ENCODE measurements around the gene ZNF518A. TPM values are rescaled to one million over a fixed set of nuclear protein-coding genes. Genes with fewer than 3 reads are reported as not detected.

ZNF518A gene
- total and polyA plus RNA-seq, 9 of the 15 experiments (the other 6 are each of a cell fraction or from before 2014, with no cell fraction given) = 6.3 to 30.0 (median 17.4) TPM

GRCh38 chr10:96090463-96090800 is 39.7 kb upstream of the ZNF518A start (continued):
- TF ChIP-seq ZNF639 (CRISPR knock-in tag; conservative IDR thresholded peaks at IDR 0.05 in 1 of 2, IDR thresholded peaks at IDR 0.05 in 1 of 2) (peak in 1 of 2 experiments; percentile 46; a peak in 1 of 4 replicates), ZNF778 (CRISPR knock-in tag; IDR thresholded peaks at IDR 0.05) (no peak), HDAC2 (IDR thresholded peaks at IDR 0.05) (no peak), MXI1 (IDR thresholded peaks at IDR 0.05; ENCODE audit: low read depth, low read length) (no peak), ZNF644 (tag; IDR thresholded peaks at IDR 0.05; ENCODE audit: low read depth) (0 out of 2 replicates have a peak, but pooled peaks have one; percentile 64), PTTG1 (tag; IDR thresholded peaks at IDR 0.05; ENCODE audit: low read depth) (peak; percentile 53; the same call in 1 of the 2 replicates), ETV5 (CRISPR knock-in tag; IDR thresholded peaks at IDR 0.05; ENCODE audit: low read depth) (no peak), ZFP30 (CRISPR knock-in tag; IDR thresholded peaks at IDR 0.05; ENCODE audit: borderline replicate concordance) (no peak), CBX3 (IDR thresholded peaks at IDR 0.05; ENCODE audit: borderline replicate concordance in 1 of 2, low read length in 2 of 2) (0 out of 3 replicates have a peak, but pooled peaks of 1 of the 2 experiments have one; percentile 3), ATF4 (CRISPR knock-in tag; IDR thresholded peaks at IDR 0.05) (no peak), KLF6 (CRISPR knock-in tag; IDR thresholded peaks at IDR 0.05; ENCODE audit: borderline replicate concordance) (0 out of 2 replicates have a peak, but pooled peaks have one; percentile 3)
- TF ChIP-seq, protein P1, sequence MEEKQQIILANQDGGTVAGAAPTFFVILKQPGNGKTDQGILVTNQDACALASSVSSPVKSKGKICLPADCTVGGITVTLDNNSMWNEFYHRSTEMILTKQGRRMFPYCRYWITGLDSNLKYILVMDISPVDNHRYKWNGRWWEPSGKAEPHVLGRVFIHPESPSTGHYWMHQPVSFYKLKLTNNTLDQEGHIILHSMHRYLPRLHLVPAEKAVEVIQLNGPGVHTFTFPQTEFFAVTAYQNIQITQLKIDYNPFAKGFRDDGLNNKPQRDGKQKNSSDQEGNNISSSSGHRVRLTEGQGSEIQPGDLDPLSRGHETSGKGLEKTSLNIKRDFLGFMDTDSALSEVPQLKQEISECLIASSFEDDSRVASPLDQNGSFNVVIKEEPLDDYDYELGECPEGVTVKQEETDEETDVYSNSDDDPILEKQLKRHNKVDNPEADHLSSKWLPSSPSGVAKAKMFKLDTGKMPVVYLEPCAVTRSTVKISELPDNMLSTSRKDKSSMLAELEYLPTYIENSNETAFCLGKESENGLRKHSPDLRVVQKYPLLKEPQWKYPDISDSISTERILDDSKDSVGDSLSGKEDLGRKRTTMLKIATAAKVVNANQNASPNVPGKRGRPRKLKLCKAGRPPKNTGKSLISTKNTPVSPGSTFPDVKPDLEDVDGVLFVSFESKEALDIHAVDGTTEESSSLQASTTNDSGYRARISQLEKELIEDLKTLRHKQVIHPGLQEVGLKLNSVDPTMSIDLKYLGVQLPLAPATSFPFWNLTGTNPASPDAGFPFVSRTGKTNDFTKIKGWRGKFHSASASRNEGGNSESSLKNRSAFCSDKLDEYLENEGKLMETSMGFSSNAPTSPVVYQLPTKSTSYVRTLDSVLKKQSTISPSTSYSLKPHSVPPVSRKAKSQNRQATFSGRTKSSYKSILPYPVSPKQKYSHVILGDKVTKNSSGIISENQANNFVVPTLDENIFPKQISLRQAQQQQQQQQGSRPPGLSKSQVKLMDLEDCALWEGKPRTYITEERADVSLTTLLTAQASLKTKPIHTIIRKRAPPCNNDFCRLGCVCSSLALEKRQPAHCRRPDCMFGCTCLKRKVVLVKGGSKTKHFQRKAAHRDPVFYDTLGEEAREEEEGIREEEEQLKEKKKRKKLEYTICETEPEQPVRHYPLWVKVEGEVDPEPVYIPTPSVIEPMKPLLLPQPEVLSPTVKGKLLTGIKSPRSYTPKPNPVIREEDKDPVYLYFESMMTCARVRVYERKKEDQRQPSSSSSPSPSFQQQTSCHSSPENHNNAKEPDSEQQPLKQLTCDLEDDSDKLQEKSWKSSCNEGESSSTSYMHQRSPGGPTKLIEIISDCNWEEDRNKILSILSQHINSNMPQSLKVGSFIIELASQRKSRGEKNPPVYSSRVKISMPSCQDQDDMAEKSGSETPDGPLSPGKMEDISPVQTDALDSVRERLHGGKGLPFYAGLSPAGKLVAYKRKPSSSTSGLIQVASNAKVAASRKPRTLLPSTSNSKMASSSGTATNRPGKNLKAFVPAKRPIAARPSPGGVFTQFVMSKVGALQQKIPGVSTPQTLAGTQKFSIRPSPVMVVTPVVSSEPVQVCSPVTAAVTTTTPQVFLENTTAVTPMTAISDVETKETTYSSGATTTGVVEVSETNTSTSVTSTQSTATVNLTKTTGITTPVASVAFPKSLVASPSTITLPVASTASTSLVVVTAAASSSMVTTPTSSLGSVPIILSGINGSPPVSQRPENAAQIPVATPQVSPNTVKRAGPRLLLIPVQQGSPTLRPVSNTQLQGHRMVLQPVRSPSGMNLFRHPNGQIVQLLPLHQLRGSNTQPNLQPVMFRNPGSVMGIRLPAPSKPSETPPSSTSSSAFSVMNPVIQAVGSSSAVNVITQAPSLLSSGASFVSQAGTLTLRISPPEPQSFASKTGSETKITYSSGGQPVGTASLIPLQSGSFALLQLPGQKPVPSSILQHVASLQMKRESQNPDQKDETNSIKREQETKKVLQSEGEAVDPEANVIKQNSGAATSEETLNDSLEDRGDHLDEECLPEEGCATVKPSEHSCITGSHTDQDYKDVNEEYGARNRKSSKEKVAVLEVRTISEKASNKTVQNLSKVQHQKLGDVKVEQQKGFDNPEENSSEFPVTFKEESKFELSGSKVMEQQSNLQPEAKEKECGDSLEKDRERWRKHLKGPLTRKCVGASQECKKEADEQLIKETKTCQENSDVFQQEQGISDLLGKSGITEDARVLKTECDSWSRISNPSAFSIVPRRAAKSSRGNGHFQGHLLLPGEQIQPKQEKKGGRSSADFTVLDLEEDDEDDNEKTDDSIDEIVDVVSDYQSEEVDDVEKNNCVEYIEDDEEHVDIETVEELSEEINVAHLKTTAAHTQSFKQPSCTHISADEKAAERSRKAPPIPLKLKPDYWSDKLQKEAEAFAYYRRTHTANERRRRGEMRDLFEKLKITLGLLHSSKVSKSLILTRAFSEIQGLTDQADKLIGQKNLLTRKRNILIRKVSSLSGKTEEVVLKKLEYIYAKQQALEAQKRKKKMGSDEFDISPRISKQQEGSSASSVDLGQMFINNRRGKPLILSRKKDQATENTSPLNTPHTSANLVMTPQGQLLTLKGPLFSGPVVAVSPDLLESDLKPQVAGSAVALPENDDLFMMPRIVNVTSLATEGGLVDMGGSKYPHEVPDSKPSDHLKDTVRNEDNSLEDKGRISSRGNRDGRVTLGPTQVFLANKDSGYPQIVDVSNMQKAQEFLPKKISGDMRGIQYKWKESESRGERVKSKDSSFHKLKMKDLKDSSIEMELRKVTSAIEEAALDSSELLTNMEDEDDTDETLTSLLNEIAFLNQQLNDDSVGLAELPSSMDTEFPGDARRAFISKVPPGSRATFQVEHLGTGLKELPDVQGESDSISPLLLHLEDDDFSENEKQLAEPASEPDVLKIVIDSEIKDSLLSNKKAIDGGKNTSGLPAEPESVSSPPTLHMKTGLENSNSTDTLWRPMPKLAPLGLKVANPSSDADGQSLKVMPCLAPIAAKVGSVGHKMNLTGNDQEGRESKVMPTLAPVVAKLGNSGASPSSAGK (IDR thresholded peaks at IDR 0.05) = no peak
- TF ChIP-seq, protein P2, sequence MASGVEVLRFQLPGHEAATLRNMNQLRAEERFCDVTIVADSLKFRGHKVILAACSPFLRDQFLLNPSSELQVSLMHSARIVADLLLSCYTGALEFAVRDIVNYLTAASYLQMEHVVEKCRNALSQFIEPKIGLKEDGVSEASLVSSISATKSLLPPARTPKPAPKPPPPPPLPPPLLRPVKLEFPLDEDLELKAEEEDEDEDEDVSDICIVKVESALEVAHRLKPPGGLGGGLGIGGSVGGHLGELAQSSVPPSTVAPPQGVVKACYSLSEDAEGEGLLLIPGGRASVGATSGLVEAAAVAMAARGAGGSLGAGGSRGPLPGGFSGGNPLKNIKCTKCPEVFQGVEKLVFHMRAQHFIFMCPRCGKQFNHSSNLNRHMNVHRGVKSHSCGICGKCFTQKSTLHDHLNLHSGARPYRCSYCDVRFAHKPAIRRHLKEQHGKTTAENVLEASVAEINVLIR (CRISPR knock-in tag; IDR thresholded peaks at IDR 0.05) = no peak
